ENCODE measurements around the gene GARNL3. TPM values are rescaled to one million over a fixed set of nuclear protein-coding genes. Genes with fewer than 3 reads are reported as not detected.
A peak's percentile ranks its signal among the peaks of the same experiment; 100 is the strongest.

Gene GARNL3
- total and polyA plus RNA-seq, 2 experiments from 2014 or later = 24.8 to 34.2 TPM

DNA sequence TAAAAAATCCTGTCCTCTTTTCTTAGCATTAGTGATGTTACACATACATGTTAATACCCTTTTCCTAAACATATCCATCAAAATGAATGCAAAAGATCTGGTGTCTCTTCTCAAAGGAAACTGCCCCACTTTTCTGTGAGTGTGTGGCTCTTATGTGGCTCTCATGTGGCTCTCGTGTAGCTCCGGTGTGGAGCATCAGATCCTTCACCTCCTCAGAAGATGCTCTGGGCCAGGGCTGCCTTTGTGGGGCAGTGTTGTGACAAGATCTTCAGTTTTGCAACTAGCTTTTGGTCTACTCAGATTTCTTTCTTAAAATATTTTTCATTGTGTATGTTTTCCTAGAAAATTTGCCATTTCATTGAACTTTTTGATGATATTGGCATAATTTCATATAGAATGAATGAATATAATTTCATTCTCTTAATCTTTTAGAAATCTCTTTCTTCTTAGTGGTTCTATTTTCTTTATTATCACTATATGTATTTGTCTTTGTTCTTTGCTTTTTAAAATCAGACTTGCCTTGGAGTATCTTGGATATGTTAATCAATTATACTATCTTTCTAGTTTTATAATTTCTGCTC lies 19.4 kb downstream of the GARNL3 start:
- peak in 1 of 2 donors; percentile 60 for DNase-seq (ENCODE audit: low read depth in 1 of 2, low spot score in 1 of 2)
- TF ChIP-seq, protein P1, sequence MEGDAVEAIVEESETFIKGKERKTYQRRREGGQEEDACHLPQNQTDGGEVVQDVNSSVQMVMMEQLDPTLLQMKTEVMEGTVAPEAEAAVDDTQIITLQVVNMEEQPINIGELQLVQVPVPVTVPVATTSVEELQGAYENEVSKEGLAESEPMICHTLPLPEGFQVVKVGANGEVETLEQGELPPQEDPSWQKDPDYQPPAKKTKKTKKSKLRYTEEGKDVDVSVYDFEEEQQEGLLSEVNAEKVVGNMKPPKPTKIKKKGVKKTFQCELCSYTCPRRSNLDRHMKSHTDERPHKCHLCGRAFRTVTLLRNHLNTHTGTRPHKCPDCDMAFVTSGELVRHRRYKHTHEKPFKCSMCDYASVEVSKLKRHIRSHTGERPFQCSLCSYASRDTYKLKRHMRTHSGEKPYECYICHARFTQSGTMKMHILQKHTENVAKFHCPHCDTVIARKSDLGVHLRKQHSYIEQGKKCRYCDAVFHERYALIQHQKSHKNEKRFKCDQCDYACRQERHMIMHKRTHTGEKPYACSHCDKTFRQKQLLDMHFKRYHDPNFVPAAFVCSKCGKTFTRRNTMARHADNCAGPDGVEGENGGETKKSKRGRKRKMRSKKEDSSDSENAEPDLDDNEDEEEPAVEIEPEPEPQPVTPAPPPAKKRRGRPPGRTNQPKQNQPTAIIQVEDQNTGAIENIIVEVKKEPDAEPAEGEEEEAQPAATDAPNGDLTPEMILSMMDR (IDR thresholded peaks at IDR 0.05; ENCODE audit: low read depth, low read length) = peak; percentile 55
- H3K27ac ChIP-seq = no peak overlapping the region
- peaks cover 13% of the 10 kb centered on the region for H3K4me1 ChIP-seq (ENCODE audit: low read depth)
- H3K36me3 ChIP-seq = no peaks in the 10 kb centered on the region
- no peaks in the 10 kb centered on the region for H3K27me3 ChIP-seq
- no peaks in the 10 kb centered on the region for H3K9me3 ChIP-seq (ENCODE audit: low read depth)
- H3K4me3 ChIP-seq = no peak overlapping the region

DNA sequence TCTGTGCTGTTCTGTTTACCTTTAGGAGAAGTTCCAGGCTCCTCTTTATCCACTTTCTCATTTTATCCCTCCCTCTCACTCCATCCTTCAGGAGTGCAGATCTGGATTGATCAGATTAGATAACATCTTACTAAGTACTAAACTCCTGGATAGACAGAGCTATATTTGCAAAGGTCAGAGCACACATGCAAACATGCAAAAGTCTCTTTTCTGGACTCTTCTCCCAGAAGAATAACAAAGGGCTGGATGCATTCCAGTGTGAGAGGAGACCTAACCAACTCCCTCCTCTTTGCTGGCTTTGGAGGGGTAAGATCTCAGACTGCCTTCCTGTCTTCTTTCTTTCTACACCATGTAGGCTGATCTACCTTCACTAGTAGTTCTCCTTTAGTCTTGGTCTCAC lies 21.4 kb downstream of the GARNL3 start:
- Histone ChIP-seq H3K9me3 (ENCODE audit: low read depth) (no peaks in the 10 kb centered on the region), H3K36me3 (no peaks in the 10 kb centered on the region), H3K27ac (no peak overlapping the region), H3K27me3 (no peaks in the 10 kb centered on the region), H3K4me1 (ENCODE audit: low read depth) (peaks cover 5% of the 10 kb centered on the region), H3K4me3 (no peak overlapping the region)
- TF ChIP-seq, protein P1 (IDR thresholded peaks at IDR 0.05; ENCODE audit: low read depth, low read length) = no peak
- peak in 1 of 2 donors; percentile 8 for DNase-seq (ENCODE audit: low read depth in 1 of 2, low spot score in 1 of 2)

DNA sequence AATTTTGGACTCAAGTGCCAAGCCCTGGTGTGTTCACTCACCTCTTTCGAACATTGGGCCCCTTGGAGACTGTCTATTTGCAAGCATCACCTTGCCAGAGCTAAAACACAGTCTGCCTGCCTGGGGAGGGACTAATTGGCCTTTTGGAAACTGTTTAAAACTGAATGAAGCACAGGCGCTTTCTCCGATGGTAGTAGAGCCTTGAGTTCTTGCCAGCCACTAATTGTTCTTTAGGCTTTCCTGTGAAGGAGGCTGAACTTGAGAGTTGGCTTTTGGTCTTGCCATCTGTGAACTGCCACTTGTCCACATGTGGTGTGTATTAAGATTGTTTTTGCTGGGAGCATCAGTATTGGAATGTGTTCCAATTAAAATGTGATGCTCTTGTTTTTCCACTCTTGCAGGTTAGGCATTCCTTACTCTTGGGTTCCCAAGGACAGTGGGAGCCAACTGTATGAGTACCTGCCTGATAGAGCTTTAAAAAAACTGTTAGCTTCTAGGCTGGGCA lies 26.0 kb downstream of the GARNL3 start:
- H3K36me3 ChIP-seq = no peaks in the 10 kb centered on the region
- no peak overlapping the region for H3K27ac ChIP-seq
- TF ChIP-seq, protein P1 (IDR thresholded peaks at IDR 0.05; ENCODE audit: low read depth, low read length) = no peak
- no peaks in the 10 kb centered on the region for H3K27me3 ChIP-seq
- DNase-seq (ENCODE audit: low read depth in 1 of 2, low spot score in 1 of 2) = no peak
- H3K4me3 ChIP-seq = no peak overlapping the region
- H3K9me3 ChIP-seq (ENCODE audit: low read depth) = no peaks in the 10 kb centered on the region
- H3K4me1 ChIP-seq (ENCODE audit: low read depth) = peaks cover 8% of the 10 kb centered on the region

DNA sequence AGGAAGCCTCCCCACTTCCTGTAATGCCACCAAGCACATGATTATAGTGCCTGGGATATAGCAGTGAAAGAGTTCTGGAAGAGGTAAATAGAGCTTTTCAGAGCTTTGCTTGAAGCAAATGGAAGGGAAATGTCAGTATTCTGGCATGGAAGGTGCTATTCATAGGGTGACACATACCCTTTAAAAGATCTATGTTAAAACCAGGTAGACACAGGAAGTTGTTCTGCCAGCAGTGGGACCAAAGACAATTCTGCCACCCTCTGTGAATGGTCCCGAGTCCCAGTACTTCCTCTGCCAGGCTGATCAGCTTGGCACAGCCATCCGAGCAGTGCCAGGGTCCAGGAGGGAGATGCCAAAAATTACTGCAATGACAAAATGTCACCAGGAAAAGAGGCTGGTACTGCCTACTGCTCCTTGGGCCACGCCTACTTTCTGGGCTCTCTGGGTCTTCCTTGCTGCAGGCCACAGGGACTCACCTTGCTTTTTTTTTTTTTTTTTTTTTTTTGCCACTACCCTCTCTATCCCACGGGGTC lies 26.7 kb downstream of the GARNL3 start:
- DNase-seq (ENCODE audit: low read depth in 1 of 2, low spot score in 1 of 2) = no peak
- Histone ChIP-seq H3K9me3 (ENCODE audit: low read depth) (no peaks in the 10 kb centered on the region), H3K36me3 (no peaks in the 10 kb centered on the region), H3K4me3 (no peak overlapping the region), H3K4me1 (ENCODE audit: low read depth) (peaks cover 4% of the 10 kb centered on the region), H3K27me3 (no peaks in the 10 kb centered on the region), H3K27ac (no peak overlapping the region)
- TF ChIP-seq, protein P1 (IDR thresholded peaks at IDR 0.05; ENCODE audit: low read depth, low read length) = no peak

DNA sequence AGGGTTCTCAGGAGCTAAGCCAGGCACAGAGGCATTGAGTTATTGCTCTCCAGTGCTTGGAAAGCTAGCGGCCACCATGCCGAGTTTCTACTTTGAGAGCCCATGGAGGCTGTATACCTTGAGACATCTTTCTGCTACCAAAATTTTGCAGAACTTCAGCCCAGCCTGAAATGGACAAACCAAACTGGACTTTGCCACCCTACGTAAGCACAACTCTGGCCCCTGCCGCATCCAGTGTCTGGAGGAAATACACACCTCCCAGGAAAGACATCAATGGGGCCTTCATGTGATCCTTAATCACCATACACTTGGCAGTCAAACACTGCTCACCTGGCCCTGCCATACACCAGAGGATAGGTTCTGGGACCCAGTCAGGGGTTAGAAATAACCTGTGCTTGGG lies 27.8 kb downstream of the GARNL3 start:
- no peaks in the 10 kb centered on the region for H3K9me3 ChIP-seq (ENCODE audit: low read depth)
- H3K27ac ChIP-seq = no peak overlapping the region
- no peak overlapping the region for H3K4me3 ChIP-seq
- peaks cover 4% of the 10 kb centered on the region for H3K4me1 ChIP-seq (ENCODE audit: low read depth)
- no peaks in the 10 kb centered on the region for H3K27me3 ChIP-seq
- H3K36me3 ChIP-seq = no peaks in the 10 kb centered on the region
- TF ChIP-seq, protein P1 (IDR thresholded peaks at IDR 0.05; ENCODE audit: low read depth, low read length) = no peak
- DNase-seq (ENCODE audit: low read depth in 1 of 2, low spot score in 1 of 2) = no peak

Data from cardiac muscle cell (in vitro differentiated cells and primary cell).